Vagina (tissue), 2 donors: ENCODE data around the gene CCDC194. TPM values are rescaled to one million over a fixed set of nuclear protein-coding genes. Genes with fewer than 3 reads are reported as not detected.
A peak's percentile ranks its signal among the peaks of the same experiment; 100 is the strongest.

ENCODE experiments used
- DNase-seq, 2 donors: peaks; one replicate each; pipeline ENCODE4 v3.0.0-alpha.2; 2017; ENCODE audit errors: extremely low spot score in 2 of 2
- H3K27ac ChIP-seq: fragments of 200-600 bp; sonication (generic); one replicate; pipeline ENCODE4 v1.5.1; 2019
- H3K27me3 ChIP-seq: fragments of 200-600 bp; sonication (generic); one replicate; pipeline ENCODE4 v1.5.1; 2019
- H3K36me3 ChIP-seq, 2 donors: fragments of 200-600 bp; sonication (generic); one replicate each; pipeline ENCODE4 v1.5.1; 2017 to 2019
- H3K4me1 ChIP-seq: fragments of 200-600 bp; sonication (generic); one replicate; pipeline ENCODE4 v1.5.1; 2019
- H3K4me3 ChIP-seq, 2 donors: fragments of 200-600 bp; sonication (generic); 1 replicate in 1 of 2; 2 replicates in 1 of 2; pipeline ENCODE4 v1.5.1; 2016 to 2019
- H3K9me3 ChIP-seq: fragments of 200-600 bp; sonication (generic); one replicate; pipeline ENCODE4 v1.5.1; 2019
- POLR2A ChIP-seq, 2 donors: fragments of 450-650 bp; IDR thresholded peaks; one replicate each; pipeline ENCODE4 v1.6.1; 2017; ENCODE audit warnings: antibody characterized with exemption in 2 of 2, mild to moderate bottlenecking in 2 of 2, moderate library complexity in 2 of 2
- POLR2AphosphoS5 ChIP-seq, 2 donors: sonication (generic); formaldehyde crosslinking; IDR thresholded peaks; one replicate each; pipeline ENCODE4 v1.9.0; 2017; ENCODE audit warnings: antibody characterized with exemption in 2 of 2, mild to moderate bottlenecking in 2 of 2, low read depth in 1 of 2; ENCODE audit not compliant: insufficient read depth in 1 of 2
- intact Hi-C: fragments of 100-400 bp; cut with DNase I; formaldehyde crosslinking; loops from one replicate; pipeline ENCODE4 v1.15.1; 2023
- total RNA-seq: library from RNA; depleted of rRNA; stranded (reverse); fragments of >200 nt; gene quantifications from one replicate; pipeline ENCODE4 v1.2.3, GENCODE V29; 2016
- TF ChIP-seq, protein P1 (sequence below), 3 experiments: fragments of 450-650 bp in 2 of 3; fragments of 200-600 bp in 1 of 3; sonication (generic) in 1 of 3; IDR thresholded peaks; one replicate each; pipeline ENCODE4 v1.5.1; 2017 to 2019; ENCODE audit warnings: antibody characterized with exemption in 3 of 3, mild to moderate bottlenecking in 2 of 3, moderate library complexity in 2 of 3

The CCDC194 gene
- total RNA-seq, 1 donor from 2014 or later, result not detected

GRCh38 chr19:17389288-17389687 is 4.7 kb downstream of the CCDC194 start:
- TF ChIP-seq POLR2A (IDR thresholded peaks at IDR 0.05) (no peak), POLR2AphosphoS5 (IDR thresholded peaks at IDR 0.05; ENCODE audit: insufficient read depth in 1 of 2, low read depth in 1 of 2) (no peak)
- TF ChIP-seq, protein P1, sequence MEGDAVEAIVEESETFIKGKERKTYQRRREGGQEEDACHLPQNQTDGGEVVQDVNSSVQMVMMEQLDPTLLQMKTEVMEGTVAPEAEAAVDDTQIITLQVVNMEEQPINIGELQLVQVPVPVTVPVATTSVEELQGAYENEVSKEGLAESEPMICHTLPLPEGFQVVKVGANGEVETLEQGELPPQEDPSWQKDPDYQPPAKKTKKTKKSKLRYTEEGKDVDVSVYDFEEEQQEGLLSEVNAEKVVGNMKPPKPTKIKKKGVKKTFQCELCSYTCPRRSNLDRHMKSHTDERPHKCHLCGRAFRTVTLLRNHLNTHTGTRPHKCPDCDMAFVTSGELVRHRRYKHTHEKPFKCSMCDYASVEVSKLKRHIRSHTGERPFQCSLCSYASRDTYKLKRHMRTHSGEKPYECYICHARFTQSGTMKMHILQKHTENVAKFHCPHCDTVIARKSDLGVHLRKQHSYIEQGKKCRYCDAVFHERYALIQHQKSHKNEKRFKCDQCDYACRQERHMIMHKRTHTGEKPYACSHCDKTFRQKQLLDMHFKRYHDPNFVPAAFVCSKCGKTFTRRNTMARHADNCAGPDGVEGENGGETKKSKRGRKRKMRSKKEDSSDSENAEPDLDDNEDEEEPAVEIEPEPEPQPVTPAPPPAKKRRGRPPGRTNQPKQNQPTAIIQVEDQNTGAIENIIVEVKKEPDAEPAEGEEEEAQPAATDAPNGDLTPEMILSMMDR (IDR thresholded peaks at IDR 0.05), result no peak
- no peaks in the 10 kb centered on the region for H3K27me3 ChIP-seq
- intact Hi-C loops, result no loop called here

DNA sequence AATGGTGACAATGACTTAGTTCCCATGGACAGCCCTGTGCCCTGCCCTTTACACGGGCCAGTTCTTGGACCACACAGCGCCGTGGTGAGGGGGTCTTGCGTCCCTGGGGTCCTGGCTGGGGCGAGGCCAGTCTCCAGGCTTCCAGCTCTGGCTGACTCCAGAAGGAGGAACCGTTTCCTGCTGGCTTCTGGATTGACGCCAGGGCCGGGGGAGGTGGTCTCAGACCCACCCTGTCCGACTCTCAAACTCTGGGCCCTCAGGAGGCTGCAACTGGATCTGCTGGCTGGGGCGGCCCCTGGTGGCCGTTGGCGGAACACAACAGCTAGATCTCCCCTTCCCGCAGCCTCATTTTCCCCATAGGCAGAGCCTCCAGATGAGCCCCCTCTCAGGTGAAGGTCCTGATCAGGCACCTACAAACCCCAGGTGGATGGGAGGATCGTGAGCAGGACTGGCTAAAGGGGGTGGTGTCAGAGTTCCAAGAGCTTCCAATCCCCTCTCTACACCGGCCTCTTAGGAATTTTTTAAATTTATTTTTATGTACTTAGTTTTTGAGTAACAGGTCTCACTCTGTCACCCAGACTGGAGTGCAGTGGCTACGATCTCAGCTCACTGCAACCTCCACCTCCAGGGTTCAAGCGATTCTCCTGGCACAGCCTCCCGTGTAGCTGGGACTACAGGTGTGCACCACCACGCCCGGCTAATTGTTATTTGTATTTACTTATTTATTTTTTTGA is 8.0 kb downstream of the CCDC194 start:
- no peak for DNase-seq
- Histone ChIP-seq H3K27ac (no peak overlapping the region), H3K36me3 (no peaks in the 10 kb centered on the region), H3K9me3 (no peaks in the 10 kb centered on the region), H3K4me3 (no peak overlapping the region), H3K4me1 (peaks cover 10% of the 10 kb centered on the region), H3K27me3 (no peaks in the 10 kb centered on the region)
- intact Hi-C loops, result loop anchor here (2.0 kb wide), 1 partner anchor 39 kb away; no protein-coding TSS in a partner anchor
- TF ChIP-seq POLR2A (IDR thresholded peaks at IDR 0.05) (no peak), POLR2AphosphoS5 (IDR thresholded peaks at IDR 0.05; ENCODE audit: insufficient read depth in 1 of 2, low read depth in 1 of 2) (no peak)
- TF ChIP-seq, protein P1 (IDR thresholded peaks at IDR 0.05), result peak; percentile 82 to 87 (median 87)

More at GRCh38 chr19:17389288-17389687, 4.7 kb downstream of the CCDC194 start:
- Histone ChIP-seq H3K9me3 (no peaks in the 10 kb centered on the region), H3K4me1 (peaks cover 10% of the 10 kb centered on the region), H3K36me3 (no peaks in the 10 kb centered on the region), H3K4me3 (no peak overlapping the region), H3K27ac (no peak overlapping the region)
- no peak for DNase-seq

GRCh38 chr19:17380426-17381138 is 13.4 kb downstream of the CCDC194 start:
- H3K36me3 ChIP-seq, result no peaks in the 10 kb centered on the region
- intact Hi-C loops, result no loop called here

GRCh38 chr19:17379221-17379631 is 14.8 kb downstream of the CCDC194 start:
- Histone ChIP-seq H3K36me3 (no peaks in the 10 kb centered on the region), H3K4me1 (peaks cover 10% of the 10 kb centered on the region), H3K27me3 (no peaks in the 10 kb centered on the region), H3K27ac (no peak overlapping the region), H3K4me3 (no peak overlapping the region), H3K9me3 (no peaks in the 10 kb centered on the region)
- TF ChIP-seq POLR2A (IDR thresholded peaks at IDR 0.05), result no peak
- TF ChIP-seq POLR2AphosphoS5 (IDR thresholded peaks at IDR 0.05; ENCODE audit: insufficient read depth in 1 of 2, low read depth in 1 of 2), result no peak
- TF ChIP-seq, protein P1 (IDR thresholded peaks at IDR 0.05), result no peak
- intact Hi-C loops, result no loop called here
- DNase-seq, result no peak

More at GRCh38 chr19:17380426-17381138, 13.4 kb downstream of the CCDC194 start:
- Histone ChIP-seq H3K9me3 (no peaks in the 10 kb centered on the region), H3K4me1 (peaks cover 10% of the 10 kb centered on the region), H3K27me3 (no peaks in the 10 kb centered on the region), H3K4me3 (no peak overlapping the region), H3K27ac (no peak overlapping the region)
- TF ChIP-seq, protein P1 (IDR thresholded peaks at IDR 0.05), result no peak
- TF ChIP-seq POLR2AphosphoS5 (IDR thresholded peaks at IDR 0.05; ENCODE audit: insufficient read depth in 1 of 2, low read depth in 1 of 2) (no peak), POLR2A (IDR thresholded peaks at IDR 0.05) (no peak)
- no peak for DNase-seq
